GM12865 (cell line): Measurements from ENCODE around the gene DCTN2.

Source experiments
- DNase-seq: peaks from one replicate; pipeline ENCODE4 v3.0.0; 2010; ENCODE audit warnings: low read depth
- H3K4me3 ChIP-seq: 2 replicates; pipeline ENCODE4 v1.5.1; 2011; ENCODE audit warnings: mild to moderate bottlenecking, low read depth, low read length, control low read depth
- TF ChIP-seq, protein P1 (sequence below): IDR thresholded peaks from 2 replicates; pipeline ENCODE4 v1.5.1; 2011; ENCODE audit warnings: low read length, control low read depth, low read depth, inconsistent platforms; ENCODE audit not compliant: insufficient read depth; ENCODE audit errors: missing control alignments

Gene DCTN2

DNA sequence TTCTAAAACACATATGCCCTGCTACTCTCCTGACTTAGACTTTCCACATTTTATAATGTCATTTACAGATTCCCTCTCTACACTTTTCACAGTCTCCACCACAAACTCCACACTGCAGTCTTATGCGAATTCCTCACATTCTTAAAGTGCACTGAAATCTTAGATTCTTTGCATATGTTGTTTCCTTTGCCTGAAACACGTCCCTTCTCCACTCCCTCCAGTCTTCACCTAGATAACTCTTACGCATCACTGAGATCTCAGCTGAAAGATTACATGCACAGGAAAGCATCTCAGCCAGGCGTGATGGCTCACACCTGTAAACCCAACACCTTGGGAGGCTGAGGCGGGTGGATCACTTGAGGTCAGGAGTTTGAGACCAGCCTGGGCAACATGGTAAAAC lies 63.5 kb downstream of the DCTN2 start:
- no peak for DNase-seq
- no peak overlapping the region for H3K4me3 ChIP-seq
- TF ChIP-seq, protein P1, sequence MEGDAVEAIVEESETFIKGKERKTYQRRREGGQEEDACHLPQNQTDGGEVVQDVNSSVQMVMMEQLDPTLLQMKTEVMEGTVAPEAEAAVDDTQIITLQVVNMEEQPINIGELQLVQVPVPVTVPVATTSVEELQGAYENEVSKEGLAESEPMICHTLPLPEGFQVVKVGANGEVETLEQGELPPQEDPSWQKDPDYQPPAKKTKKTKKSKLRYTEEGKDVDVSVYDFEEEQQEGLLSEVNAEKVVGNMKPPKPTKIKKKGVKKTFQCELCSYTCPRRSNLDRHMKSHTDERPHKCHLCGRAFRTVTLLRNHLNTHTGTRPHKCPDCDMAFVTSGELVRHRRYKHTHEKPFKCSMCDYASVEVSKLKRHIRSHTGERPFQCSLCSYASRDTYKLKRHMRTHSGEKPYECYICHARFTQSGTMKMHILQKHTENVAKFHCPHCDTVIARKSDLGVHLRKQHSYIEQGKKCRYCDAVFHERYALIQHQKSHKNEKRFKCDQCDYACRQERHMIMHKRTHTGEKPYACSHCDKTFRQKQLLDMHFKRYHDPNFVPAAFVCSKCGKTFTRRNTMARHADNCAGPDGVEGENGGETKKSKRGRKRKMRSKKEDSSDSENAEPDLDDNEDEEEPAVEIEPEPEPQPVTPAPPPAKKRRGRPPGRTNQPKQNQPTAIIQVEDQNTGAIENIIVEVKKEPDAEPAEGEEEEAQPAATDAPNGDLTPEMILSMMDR: no peak

DNA sequence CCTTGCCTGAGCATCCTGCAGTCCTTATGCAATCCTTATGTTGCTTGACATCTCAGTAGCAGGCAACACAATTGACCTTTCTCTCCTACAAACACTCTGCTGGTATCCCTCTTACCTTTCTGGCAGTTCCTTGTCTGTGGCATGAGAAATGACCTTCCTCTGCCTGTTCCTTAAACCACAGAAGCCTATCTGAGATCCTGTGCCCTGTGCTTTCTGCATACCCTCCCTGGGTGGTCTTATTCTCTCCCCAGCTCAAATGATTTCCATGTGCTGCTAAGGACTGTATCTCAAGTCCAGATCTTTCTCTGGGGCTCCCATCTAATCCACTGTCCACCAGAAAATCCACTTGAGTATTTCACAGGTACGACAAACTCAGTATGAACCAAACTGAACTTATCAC lies 65.3 kb downstream of the DCTN2 start:
- TF ChIP-seq, protein P1: no peak
- no peak for DNase-seq

More for the DNA sequence above, 65.3 kb downstream of the DCTN2 start:
- no peak overlapping the region for H3K4me3 ChIP-seq
